Measurements from ENCODE around the gene MLXIP.

Gene MLXIP

GRCh38 chr12:122079532-122080081 is 1.1 kb downstream of the MLXIP start:
- no peak for DNase-seq

GRCh38 chr12:122080149-122081082 is 1.9 kb downstream of the MLXIP start:
- DNase-seq = no peak

GRCh38 chr12:122081083-122081696 is 2.6 kb downstream of the MLXIP start:
- peak; percentile 53 for DNase-seq

- DNase-seq = no peak
Measured at GRCh38 chr12:122081697-122082221, 3.2 kb downstream of the MLXIP start.

GRCh38 chr12:122082621-122083356 is 4.2 kb downstream of the MLXIP start:
- DNase-seq = no peak

GRCh38 chr12:122084857-122085405 is 6.4 kb downstream of the MLXIP start:
- no peak for DNase-seq

GRCh38 chr12:122085591-122085990 is 7.0 kb downstream of the MLXIP start:
- no peak for DNase-seq

GRCh38 chr12:122086116-122086515 is 7.6 kb downstream of the MLXIP start:
- no peak for DNase-seq

GRCh38 chr12:122086641-122087285 is 8.2 kb downstream of the MLXIP start:
- no peak for DNase-seq

GRCh38 chr12:122087431-122088178 is 9.0 kb downstream of the MLXIP start:
- no peak for DNase-seq

- no peak for DNase-seq
Measured at GRCh38 chr12:122088179-122088810, 9.7 kb downstream of the MLXIP start.

- DNase-seq = no peak
Measured at GRCh38 chr12:122089077-122089476, 10.5 kb downstream of the MLXIP start.

- no peak for DNase-seq
Measured at GRCh38 chr12:122090759-122091515, 12.4 kb downstream of the MLXIP start.

- no peak for DNase-seq
Measured at GRCh38 chr12:122093098-122093883, 14.7 kb downstream of the MLXIP start.

- DNase-seq = no peak
Measured at GRCh38 chr12:122094137-122094734, 15.7 kb downstream of the MLXIP start.

GRCh38 chr12:122094735-122095631 is 16.4 kb downstream of the MLXIP start:
- DNase-seq = no peak

GRCh38 chr12:122096014-122096413 is 17.5 kb downstream of the MLXIP start:
- DNase-seq = no peak
